Parathyroid adenoma (tissue), 2 donors: ENCODE results near the gene PIP5K1C.

Experiments
- H2AFZ ChIP-seq: fragments of 300-600 bp; sonication (generic); one replicate; pipeline ENCODE4 v1.7.0; 2017; ENCODE audit warnings: antibody characterized with exemption, mild to moderate bottlenecking
- H3K27ac ChIP-seq: fragments of 300-600 bp; sonication (generic); one replicate; pipeline ENCODE4 v1.7.0; 2017
- H3K27me3 ChIP-seq: fragments of 300-600 bp; sonication (generic); one replicate; pipeline ENCODE4 v1.7.0; 2017; ENCODE audit warnings: low read length; ENCODE audit not compliant: control insufficient read depth, insufficient read depth
- H3K36me3 ChIP-seq: fragments of 300-600 bp; sonication (generic); one replicate; pipeline ENCODE4 v1.7.0; 2017; ENCODE audit warnings: low read length; ENCODE audit not compliant: control insufficient read depth, insufficient read depth
- H3K4me1 ChIP-seq: fragments of 300-600 bp; sonication (generic); one replicate; pipeline ENCODE4 v1.7.0; 2017; ENCODE audit warnings: control low read depth
- H3K4me2 ChIP-seq: fragments of 300-600 bp; sonication (generic); one replicate; pipeline ENCODE4 v1.7.0; 2017; ENCODE audit warnings: low read length
- H3K4me3 ChIP-seq: fragments of 300-600 bp; sonication (generic); one replicate; pipeline ENCODE4 v1.7.0; 2017; ENCODE audit warnings: low read depth, low read length
- H3K79me2 ChIP-seq: fragments of 300-600 bp; sonication (generic); one replicate; pipeline ENCODE4 v1.7.0; 2017; ENCODE audit warnings: control low read depth
- H3K9ac ChIP-seq: fragments of 300-600 bp; sonication (generic); one replicate; pipeline ENCODE4 v1.7.0; 2017; ENCODE audit warnings: mild to moderate bottlenecking
- H3K9me3 ChIP-seq: fragments of 300-600 bp; sonication (generic); one replicate; pipeline ENCODE4 v1.7.0; 2017; ENCODE audit warnings: low read length; ENCODE audit not compliant: control insufficient read depth
- TF ChIP-seq, protein P1 (sequence below): fragments of 300-600 bp; sonication (generic); IDR thresholded peaks from one replicate; pipeline ENCODE4 v1.7.0; 2017; ENCODE audit warnings: antibody characterized with exemption, mild to moderate bottlenecking
- donor health status: primary hyperparathyroidism.

The PIP5K1C gene

GRCh38 chr19:3623716-3624115 lies 76.6 kb downstream of the PIP5K1C start:
- H3K27ac ChIP-seq: no peak overlapping the region
- no peaks in the 10 kb centered on the region for H3K36me3 ChIP-seq
- TF ChIP-seq, protein P1, sequence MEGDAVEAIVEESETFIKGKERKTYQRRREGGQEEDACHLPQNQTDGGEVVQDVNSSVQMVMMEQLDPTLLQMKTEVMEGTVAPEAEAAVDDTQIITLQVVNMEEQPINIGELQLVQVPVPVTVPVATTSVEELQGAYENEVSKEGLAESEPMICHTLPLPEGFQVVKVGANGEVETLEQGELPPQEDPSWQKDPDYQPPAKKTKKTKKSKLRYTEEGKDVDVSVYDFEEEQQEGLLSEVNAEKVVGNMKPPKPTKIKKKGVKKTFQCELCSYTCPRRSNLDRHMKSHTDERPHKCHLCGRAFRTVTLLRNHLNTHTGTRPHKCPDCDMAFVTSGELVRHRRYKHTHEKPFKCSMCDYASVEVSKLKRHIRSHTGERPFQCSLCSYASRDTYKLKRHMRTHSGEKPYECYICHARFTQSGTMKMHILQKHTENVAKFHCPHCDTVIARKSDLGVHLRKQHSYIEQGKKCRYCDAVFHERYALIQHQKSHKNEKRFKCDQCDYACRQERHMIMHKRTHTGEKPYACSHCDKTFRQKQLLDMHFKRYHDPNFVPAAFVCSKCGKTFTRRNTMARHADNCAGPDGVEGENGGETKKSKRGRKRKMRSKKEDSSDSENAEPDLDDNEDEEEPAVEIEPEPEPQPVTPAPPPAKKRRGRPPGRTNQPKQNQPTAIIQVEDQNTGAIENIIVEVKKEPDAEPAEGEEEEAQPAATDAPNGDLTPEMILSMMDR: no peak
- H2AFZ ChIP-seq: no peak overlapping the region
- H3K4me3 ChIP-seq: no peak overlapping the region
- H3K4me2 ChIP-seq: no peak overlapping the region
- peaks cover 4% of the 10 kb centered on the region for H3K4me1 ChIP-seq
- H3K9ac ChIP-seq: no peak overlapping the region
- no peaks in the 10 kb centered on the region for H3K9me3 ChIP-seq
- peaks cover 11% of the 10 kb centered on the region for H3K79me2 ChIP-seq
- H3K27me3 ChIP-seq: no peaks in the 10 kb centered on the region

DNA sequence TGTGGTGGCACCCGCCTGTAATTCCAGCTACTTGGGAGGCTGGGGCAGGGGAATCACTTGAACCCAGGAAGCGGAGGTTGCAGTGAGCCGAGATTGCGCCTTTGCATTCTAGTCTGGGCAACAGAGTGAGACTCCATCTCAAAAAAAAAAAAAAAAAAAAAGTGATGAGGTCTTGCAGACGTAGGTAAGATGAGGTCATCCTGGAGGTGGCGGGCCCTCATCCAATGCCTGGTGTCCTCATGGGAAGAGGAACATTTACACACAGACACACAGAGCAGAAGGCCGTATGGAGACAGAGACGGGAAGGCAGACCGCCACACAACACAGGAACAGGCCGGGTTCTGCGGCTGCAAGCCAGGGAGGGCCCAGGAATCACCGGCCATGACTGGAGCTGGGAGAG lies 78.0 kb downstream of the PIP5K1C start:
- H3K9me3 ChIP-seq: no peaks in the 10 kb centered on the region
- H3K4me3 ChIP-seq: no peak overlapping the region
- H3K27me3 ChIP-seq: no peaks in the 10 kb centered on the region
- no peaks in the 10 kb centered on the region for H3K36me3 ChIP-seq
- peaks cover 11% of the 10 kb centered on the region for H3K79me2 ChIP-seq
- H3K4me2 ChIP-seq: no peak overlapping the region
- no peak overlapping the region for H2AFZ ChIP-seq
- H3K9ac ChIP-seq: no peak overlapping the region
- TF ChIP-seq, protein P1: no peak
- no peak overlapping the region for H3K27ac ChIP-seq
- H3K4me1 ChIP-seq: peaks cover 9% of the 10 kb centered on the region

GRCh38 chr19:3621689-3622088 lies 78.6 kb downstream of the PIP5K1C start:
- no peak overlapping the region for H3K4me3 ChIP-seq
- no peaks in the 10 kb centered on the region for H3K36me3 ChIP-seq
- H2AFZ ChIP-seq: no peak overlapping the region
- H3K4me1 ChIP-seq: peaks cover 9% of the 10 kb centered on the region
- H3K9me3 ChIP-seq: no peaks in the 10 kb centered on the region
- TF ChIP-seq, protein P1: no peak
- H3K79me2 ChIP-seq: peaks cover 11% of the 10 kb centered on the region
- no peaks in the 10 kb centered on the region for H3K27me3 ChIP-seq
- H3K27ac ChIP-seq: no peak overlapping the region
- no peak overlapping the region for H3K9ac ChIP-seq
- no peak overlapping the region for H3K4me2 ChIP-seq

DNA sequence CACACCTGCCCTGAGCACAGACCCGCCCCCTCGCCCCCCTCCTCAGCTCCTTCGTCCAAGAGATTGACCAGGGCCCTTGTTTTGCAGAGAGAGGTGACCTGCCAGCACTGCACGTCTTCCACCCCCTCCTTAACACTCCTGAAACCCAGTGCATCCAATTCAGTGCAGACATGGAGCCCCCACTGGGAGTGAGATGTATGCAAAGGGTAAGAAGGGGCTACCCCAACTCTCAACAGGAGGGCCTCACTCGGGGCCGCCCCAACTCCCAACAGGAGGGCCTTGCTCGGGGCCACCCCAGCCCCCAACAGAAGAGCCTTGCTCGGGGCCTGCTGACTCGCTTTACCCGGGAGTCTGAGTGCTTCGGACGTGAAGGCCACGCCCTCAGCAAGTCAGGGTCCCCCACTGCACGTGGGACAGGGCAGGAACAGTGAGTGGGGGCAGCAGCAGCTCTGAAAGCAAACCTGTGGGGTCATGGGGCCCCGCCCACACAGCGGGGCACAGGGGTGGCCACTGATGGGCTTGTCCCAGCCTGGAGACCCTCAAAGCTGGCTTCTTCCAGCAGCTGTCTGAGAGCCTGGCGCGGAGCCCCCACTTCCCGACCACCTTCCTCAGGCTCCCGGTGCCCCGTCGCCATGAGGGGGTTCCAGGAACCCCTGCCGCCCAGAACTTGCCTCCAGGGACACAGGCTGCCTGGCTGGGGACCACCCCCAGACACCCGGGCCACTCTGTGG lies 79.3 kb downstream of the PIP5K1C start:
- Histone ChIP-seq H3K27ac (no peak overlapping the region), H3K27me3 (no peaks in the 10 kb centered on the region), H3K9me3 (no peaks in the 10 kb centered on the region), H3K36me3 (no peaks in the 10 kb centered on the region), H3K4me3 (no peak overlapping the region), H3K79me2 (peaks cover 11% of the 10 kb centered on the region), H3K9ac (no peak overlapping the region), H3K4me1 (peaks cover 9% of the 10 kb centered on the region), H3K4me2 (no peak overlapping the region), H2AFZ (no peak overlapping the region)
- TF ChIP-seq, protein P1: no peak
